Esophagus mucosa (tissue), 1 donor: ENCODE results near the gene PDLIM7. TPM values are rescaled to one million over a fixed set of nuclear protein-coding genes. Genes with fewer than 3 reads are reported as not detected.
A peak's percentile ranks its signal among the peaks of the same experiment; 100 is the strongest.
"Not testable (repeated sequence)": the region's sequence is repeated elsewhere in the genome, so short reads cannot be mapped to it uniquely, and the experiment has no call there.

ENCODE experiments used
- ATAC-seq: fragments of 200-7000 bp; cut with Tn5 transposase; one replicate; pipeline ENCODE4 v1.9.1; 2020
- total RNA-seq: library from RNA; stranded (reverse); gene quantifications from one replicate; pipeline ENCODE4 v1.2.4, GENCODE V29; 2023
- donor health status: DM: yes; HTN: yes; CAD: no.

The PDLIM7 gene
- 23.0 TPM for total RNA-seq

- peak; percentile 86 for ATAC-seq
Measured at GRCh38 chr5:177497292-177498012, at the start of gene PDLIM7. Gene PDLIM7 (minus strand): TSS chr5:177497604. CDS start chr5:177496512, 1,092 bp downstream.

- ATAC-seq = peak; percentile 97
Measured at GRCh38 chr5:177546258-177546741, 48.9 kb upstream of the PDLIM7 start.

- ATAC-seq = peak; percentile 21
Measured at GRCh38 chr5:177545487-177546257, 48.3 kb upstream of the PDLIM7 start.

- ATAC-seq = no peak
Measured at GRCh38 chr5:177542816-177543465, 45.5 kb upstream of the PDLIM7 start.

GRCh38 chr5:177540438-177540837, 43.0 kb upstream of the PDLIM7 start:
- peak; percentile 87 for ATAC-seq

GRCh38 chr5:177539411-177539810, 42.0 kb upstream of the PDLIM7 start:
- ATAC-seq = peak; percentile 43

- ATAC-seq = peak; percentile 48
Measured at GRCh38 chr5:177538876-177539275, 41.5 kb upstream of the PDLIM7 start.

- no peak for ATAC-seq
Measured at GRCh38 chr5:177537389-177538361, 40.3 kb upstream of the PDLIM7 start.

- no peak for ATAC-seq
Measured at GRCh38 chr5:177536386-177536785, 39.0 kb upstream of the PDLIM7 start.

- ATAC-seq = no peak
Measured at GRCh38 chr5:177535125-177535524, 37.7 kb upstream of the PDLIM7 start.

GRCh38 chr5:177534433-177534832, 37.0 kb upstream of the PDLIM7 start:
- ATAC-seq = not testable (repeated sequence)

- ATAC-seq = peak; percentile 82
Measured at GRCh38 chr5:177531209-177531940, 34.0 kb upstream of the PDLIM7 start.

GRCh38 chr5:177530638-177531037, 33.2 kb upstream of the PDLIM7 start:
- ATAC-seq = no peak

- peak; percentile 79 for ATAC-seq
Measured at GRCh38 chr5:177529247-177530203, 32.1 kb upstream of the PDLIM7 start.

- no peak for ATAC-seq
Measured at GRCh38 chr5:177528631-177529030, 31.2 kb upstream of the PDLIM7 start.

GRCh38 chr5:177527595-177527994, 30.2 kb upstream of the PDLIM7 start:
- no peak for ATAC-seq

GRCh38 chr5:177526791-177527190, 29.4 kb upstream of the PDLIM7 start:
- ATAC-seq = no peak

- ATAC-seq = no peak
Measured at GRCh38 chr5:177526191-177526590, 28.8 kb upstream of the PDLIM7 start.

GRCh38 chr5:177524941-177525655, 27.7 kb upstream of the PDLIM7 start:
- ATAC-seq = no peak
